ENCODE results near the gene TCAP. TPM values are rescaled to one million over a fixed set of nuclear protein-coding genes. Genes with fewer than 3 reads are reported as not detected.
"Not testable (repeated sequence)": the region's sequence is repeated elsewhere in the genome, so short reads cannot be mapped to it uniquely, and the experiment has no call there.

The TCAP gene
- total RNA-seq, 3 donors from 2014 or later: 0.48 to 0.73 (median 0.66) TPM

DNA sequence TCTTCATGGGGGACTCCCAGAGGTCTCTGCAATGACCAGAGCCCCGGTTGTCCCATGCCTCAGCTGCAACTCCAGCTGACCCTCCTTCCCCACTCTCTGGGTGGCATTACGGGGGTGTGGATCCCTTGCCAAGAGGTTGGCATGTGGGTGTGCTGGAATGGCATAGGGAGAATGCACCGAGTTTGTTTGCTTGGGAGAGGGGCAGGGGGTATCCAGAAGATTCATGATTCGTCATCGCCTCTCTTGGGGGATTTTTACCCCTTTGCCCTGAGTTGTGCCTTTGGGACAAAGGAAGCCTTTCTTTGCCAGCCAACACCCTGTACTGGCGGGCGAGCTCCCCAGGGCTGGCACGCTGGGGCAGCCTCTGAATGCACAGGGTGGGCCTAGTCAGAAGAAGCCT is 41.2 kb downstream of the TCAP start:
- no peaks in the 10 kb centered on the region for H3K9me3 ChIP-seq
- TF ChIP-seq POLR2A (IDR thresholded peaks at IDR 0.05): no peak
- no peak for TF ChIP-seq POLR2AphosphoS5 (IDR thresholded peaks at IDR 0.05)
- TF ChIP-seq, protein P1, sequence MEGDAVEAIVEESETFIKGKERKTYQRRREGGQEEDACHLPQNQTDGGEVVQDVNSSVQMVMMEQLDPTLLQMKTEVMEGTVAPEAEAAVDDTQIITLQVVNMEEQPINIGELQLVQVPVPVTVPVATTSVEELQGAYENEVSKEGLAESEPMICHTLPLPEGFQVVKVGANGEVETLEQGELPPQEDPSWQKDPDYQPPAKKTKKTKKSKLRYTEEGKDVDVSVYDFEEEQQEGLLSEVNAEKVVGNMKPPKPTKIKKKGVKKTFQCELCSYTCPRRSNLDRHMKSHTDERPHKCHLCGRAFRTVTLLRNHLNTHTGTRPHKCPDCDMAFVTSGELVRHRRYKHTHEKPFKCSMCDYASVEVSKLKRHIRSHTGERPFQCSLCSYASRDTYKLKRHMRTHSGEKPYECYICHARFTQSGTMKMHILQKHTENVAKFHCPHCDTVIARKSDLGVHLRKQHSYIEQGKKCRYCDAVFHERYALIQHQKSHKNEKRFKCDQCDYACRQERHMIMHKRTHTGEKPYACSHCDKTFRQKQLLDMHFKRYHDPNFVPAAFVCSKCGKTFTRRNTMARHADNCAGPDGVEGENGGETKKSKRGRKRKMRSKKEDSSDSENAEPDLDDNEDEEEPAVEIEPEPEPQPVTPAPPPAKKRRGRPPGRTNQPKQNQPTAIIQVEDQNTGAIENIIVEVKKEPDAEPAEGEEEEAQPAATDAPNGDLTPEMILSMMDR (IDR thresholded peaks at IDR 0.05): no peak
- H3K27me3 ChIP-seq: no peaks in the 10 kb centered on the region
- H3K36me3 ChIP-seq: peaks cover 5% of the 10 kb centered on the region
- peaks cover 4 to 49% of the 10 kb centered on the region in 2 donors for H3K4me1 ChIP-seq
- H3K27ac ChIP-seq: peak overlapping the region; percentile 93 to 98
- H3K4me3 ChIP-seq: peak overlapping the region in 2 of 3 donors; percentile 15 to 54
- DNase-seq (ENCODE audit: low spot score in 2 of 2): no peak
- intact Hi-C loops (cut with DNase I; ENCODE audit: low total_unique reads): no loop called here

DNA sequence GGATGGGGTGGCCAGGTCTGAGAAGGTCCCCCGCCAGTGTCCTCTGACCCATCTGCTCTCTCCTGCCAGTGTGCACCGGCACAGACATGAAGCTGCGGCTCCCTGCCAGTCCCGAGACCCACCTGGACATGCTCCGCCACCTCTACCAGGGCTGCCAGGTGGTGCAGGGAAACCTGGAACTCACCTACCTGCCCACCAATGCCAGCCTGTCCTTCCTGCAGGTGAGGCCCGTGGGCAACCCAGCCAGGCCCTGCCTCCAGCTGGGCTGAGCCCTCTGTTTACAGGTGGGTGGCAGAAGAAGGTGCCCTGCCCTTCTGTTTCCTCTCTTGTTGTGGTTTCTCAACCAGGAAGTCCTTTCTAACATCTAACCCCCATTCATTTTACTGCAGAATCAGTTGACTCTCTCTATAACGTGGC is 41.8 kb downstream of the TCAP start:
- H3K4me3 ChIP-seq: peak overlapping the region in 1 of 3 donors; percentile 15
- TF ChIP-seq POLR2AphosphoS5 (IDR thresholded peaks at IDR 0.05) (no peak), POLR2A (IDR thresholded peaks at IDR 0.05) (no peak)
- TF ChIP-seq, protein P1 (IDR thresholded peaks at IDR 0.05): no peak
- no peak for DNase-seq (ENCODE audit: low spot score in 2 of 2)
- H3K27me3 ChIP-seq: no peaks in the 10 kb centered on the region
- H3K36me3 ChIP-seq: peaks cover 5% of the 10 kb centered on the region
- H3K27ac ChIP-seq: peak overlapping the region; percentile 93 to 98
- intact Hi-C loops (cut with DNase I; ENCODE audit: low total_unique reads): no loop called here
- H3K9me3 ChIP-seq: no peaks in the 10 kb centered on the region
- peaks cover 4 to 43% of the 10 kb centered on the region in 2 donors for H3K4me1 ChIP-seq

DNA sequence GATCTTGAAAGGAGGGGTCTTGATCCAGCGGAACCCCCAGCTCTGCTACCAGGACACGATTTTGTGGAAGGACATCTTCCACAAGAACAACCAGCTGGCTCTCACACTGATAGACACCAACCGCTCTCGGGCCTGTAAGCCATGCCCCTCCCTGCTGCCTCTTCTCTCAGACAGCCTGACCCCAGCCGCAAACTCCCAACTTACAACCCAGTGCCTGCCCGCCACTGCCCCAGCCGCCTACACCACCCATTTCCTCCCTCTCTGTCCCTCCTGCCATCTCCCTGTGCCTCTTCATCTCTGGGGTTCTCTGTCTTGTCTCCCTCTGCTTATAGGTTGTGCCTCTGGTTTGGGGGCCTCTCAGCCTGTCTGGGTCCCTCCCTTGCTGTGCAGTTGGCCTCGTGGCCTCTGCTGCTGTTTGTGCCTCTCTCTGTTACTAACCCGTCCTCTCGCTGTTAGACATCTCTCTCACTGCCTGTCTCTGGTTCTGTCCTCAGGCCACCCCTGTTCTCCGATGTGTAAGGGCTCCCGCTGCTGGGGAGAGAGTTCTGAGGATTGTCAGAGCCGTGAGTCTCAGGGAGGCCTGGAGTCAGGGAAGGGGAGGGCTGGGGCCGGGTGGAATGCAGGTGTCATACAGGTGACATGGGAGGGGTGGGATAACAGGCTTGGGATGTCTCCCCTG is 44.3 kb downstream of the TCAP start:
- peaks cover 4 to 33% of the 10 kb centered on the region in 2 donors for H3K4me1 ChIP-seq
- H3K36me3 ChIP-seq: peaks cover 5% of the 10 kb centered on the region
- H3K4me3 ChIP-seq: no peak overlapping the region
- no peak for DNase-seq (ENCODE audit: low spot score in 2 of 2)
- peak overlapping the region in 1 of 2 donors; percentile 98 for H3K27ac ChIP-seq
- intact Hi-C loops (cut with DNase I; ENCODE audit: low total_unique reads): no loop called here
- H3K9me3 ChIP-seq: no peaks in the 10 kb centered on the region
- no peaks in the 10 kb centered on the region for H3K27me3 ChIP-seq
- TF ChIP-seq, protein P1 (IDR thresholded peaks at IDR 0.05): no peak
- no peak for TF ChIP-seq POLR2AphosphoS5 (IDR thresholded peaks at IDR 0.05)
- TF ChIP-seq POLR2A (IDR thresholded peaks at IDR 0.05): no peak

DNA sequence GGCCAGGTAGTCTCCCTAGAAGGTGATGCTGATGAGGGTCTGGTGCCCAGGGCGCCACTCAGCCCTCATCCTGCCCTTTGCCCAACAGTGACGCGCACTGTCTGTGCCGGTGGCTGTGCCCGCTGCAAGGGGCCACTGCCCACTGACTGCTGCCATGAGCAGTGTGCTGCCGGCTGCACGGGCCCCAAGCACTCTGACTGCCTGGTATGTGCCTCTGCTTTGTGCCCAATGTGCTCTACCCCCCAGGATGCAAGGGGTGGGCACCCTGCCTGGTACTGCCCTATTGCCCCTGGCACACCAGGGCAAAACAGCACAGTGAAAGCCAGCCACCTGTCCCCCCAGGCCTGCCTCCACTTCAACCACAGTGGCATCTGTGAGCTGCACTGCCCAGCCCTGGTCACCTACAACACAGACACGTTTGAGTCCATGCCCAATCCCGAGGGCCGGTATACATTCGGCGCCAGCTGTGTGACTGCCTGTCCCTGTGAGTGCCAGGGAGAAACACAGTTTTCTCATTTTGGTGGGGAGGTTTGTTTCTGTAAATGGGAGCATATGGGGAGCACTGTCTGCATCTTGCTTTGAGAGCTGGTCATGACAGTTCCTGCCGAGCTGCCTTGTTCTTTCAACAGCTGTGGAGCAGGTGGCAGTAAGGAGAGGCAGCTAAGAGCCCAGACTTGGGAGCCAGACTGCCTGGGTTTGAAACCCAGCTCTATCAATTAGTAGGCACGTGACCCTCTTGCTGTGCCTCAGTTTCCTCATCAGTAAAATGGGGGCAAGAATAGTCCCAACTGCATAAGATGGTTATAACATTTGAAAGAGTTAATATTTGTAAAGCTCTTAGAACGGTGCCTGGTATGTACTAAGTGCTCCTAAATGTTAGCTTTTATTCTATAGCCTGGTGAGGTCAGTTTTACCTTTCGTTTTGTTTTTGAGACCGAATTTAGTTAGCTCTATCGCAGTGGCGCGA is 45.1 kb downstream of the TCAP start:
- peaks cover 5% of the 10 kb centered on the region for H3K36me3 ChIP-seq
- TF ChIP-seq, protein P1 (IDR thresholded peaks at IDR 0.05): no peak
- TF ChIP-seq POLR2A (IDR thresholded peaks at IDR 0.05) (no peak), POLR2AphosphoS5 (IDR thresholded peaks at IDR 0.05) (no peak)
- intact Hi-C loops (cut with DNase I; ENCODE audit: low total_unique reads): no loop called here
- peaks cover under 1 to 25% of the 10 kb centered on the region in 2 donors for H3K4me1 ChIP-seq
- H3K27ac ChIP-seq: peak overlapping the region in 1 of 2 donors; percentile 98
- H3K27me3 ChIP-seq: no peaks in the 10 kb centered on the region
- DNase-seq (ENCODE audit: low spot score in 2 of 2): no peak
- no peaks in the 10 kb centered on the region for H3K9me3 ChIP-seq
- H3K4me3 ChIP-seq: no peak overlapping the region

DNA sequence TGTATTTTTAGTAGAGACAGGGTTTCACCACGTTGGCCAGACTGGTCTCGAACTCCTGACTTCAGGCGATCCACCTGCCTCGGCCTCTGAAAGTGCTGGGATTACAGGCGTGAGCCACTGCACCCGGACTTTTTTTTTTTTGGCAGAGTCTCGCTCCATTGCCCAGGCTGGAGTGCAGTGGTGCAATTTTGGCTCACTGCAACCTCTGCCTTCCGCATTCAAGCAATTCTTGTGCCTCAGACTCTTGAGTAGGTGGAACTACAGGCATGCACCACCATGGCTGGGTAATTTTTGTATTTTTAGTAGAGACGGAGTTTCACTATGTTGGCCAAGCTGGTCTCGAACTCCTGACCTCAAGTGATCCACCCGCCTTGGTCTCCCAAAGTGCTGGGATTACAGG is 45.9 kb downstream of the TCAP start:
- H3K9me3 ChIP-seq; H3K4me3 ChIP-seq; H3K27ac ChIP-seq; H3K36me3 ChIP-seq; H3K27me3 ChIP-seq; DNase-seq (ENCODE audit: low spot score in 2 of 2); intact Hi-C loops (cut with DNase I; ENCODE audit: low total_unique reads): not testable (repeated sequence)
- H3K4me1 ChIP-seq: peaks cover 0 to 21% of the 10 kb centered on the region in 2 donors
